ENCODE results near the gene OR4F17. TPM values are rescaled to one million over a fixed set of nuclear protein-coding genes. Genes with fewer than 3 reads are reported as not detected.
"Not testable (repeated sequence)": the region's sequence is repeated elsewhere in the genome, so short reads cannot be mapped to it uniquely, and the experiment has no call there.

OR4F17 gene, protein sequence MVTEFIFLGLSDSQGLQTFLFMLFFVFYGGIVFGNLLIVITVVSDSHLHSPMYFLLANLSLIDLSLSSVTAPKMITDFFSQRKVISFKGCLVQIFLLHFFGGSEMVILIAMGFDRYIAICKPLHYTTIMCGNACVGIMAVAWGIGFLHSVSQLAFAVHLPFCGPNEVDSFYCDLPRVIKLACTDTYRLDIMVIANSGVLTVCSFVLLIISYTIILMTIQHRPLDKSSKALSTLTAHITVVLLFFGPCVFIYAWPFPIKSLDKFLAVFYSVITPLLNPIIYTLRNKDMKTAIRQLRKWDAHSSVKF
- total RNA-seq: not detected

DNA sequence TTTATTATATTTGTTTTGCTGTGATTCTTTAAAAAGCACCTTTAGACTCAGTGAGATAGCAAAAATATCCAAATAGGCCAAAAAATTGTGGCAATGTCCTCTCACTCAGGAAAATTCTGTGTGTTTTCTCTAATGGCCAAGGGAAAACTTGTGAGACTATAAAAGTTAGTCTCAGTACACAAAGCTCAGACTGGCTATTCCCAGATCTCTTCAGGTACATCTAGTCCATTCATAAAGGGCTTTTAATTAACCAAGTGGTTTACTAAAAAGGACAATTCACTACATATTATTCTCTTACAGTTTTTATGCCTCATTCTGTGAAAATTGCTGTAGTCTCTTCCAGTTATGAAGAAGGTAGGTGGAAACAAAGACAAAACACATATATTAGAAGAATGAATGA lies at the start of gene OR4F17:
OR4F17 (plus strand) TSS at position 301 of the 400 bp plus-strand sequence. CDS start 3,575 bp downstream, outside the sequence.
- CTCF ChIA-PET; H3K4me3 Mint-ChIP-seq; H3K27ac Mint-ChIP-seq; DNase-seq; H3K27me3 Mint-ChIP-seq (ENCODE audit: low read depth); H3K4me1 Mint-ChIP-seq (ENCODE audit: low read depth); H3K36me3 Mint-ChIP-seq (ENCODE audit: low read depth); H3K9me3 Mint-ChIP-seq; intact Hi-C loops (cut with micrococcal nuclease): not testable (repeated sequence)

DNA sequence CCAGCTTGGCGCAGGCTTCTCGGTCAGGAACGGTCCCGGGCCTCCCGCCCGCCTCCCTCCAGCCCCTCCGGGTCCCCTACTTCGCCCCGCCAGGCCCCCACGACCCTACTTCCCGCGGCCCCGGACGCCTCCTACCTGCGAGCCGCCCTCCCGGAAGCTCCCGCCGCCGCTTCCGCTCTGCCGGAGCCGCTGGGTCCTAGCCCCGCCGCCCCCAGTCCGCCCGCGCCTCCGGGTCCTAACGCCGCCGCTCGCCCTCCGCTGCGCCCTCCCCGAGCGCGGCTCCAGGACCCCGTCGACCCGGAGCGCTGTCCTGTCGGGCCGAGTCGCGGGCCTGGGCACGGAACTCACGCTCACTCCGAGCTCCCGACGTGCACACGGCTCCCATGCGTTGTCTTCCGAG lies 36.1 kb upstream of the OR4F17 start:
- H3K27ac Mint-ChIP-seq; H3K36me3 Mint-ChIP-seq (ENCODE audit: low read depth); CTCF ChIA-PET; H3K9me3 Mint-ChIP-seq; H3K4me3 Mint-ChIP-seq; intact Hi-C loops (cut with micrococcal nuclease); H3K27me3 Mint-ChIP-seq (ENCODE audit: low read depth); H3K4me1 Mint-ChIP-seq (ENCODE audit: low read depth): not testable (repeated sequence)
- DNase-seq: peak; percentile 18

DNA sequence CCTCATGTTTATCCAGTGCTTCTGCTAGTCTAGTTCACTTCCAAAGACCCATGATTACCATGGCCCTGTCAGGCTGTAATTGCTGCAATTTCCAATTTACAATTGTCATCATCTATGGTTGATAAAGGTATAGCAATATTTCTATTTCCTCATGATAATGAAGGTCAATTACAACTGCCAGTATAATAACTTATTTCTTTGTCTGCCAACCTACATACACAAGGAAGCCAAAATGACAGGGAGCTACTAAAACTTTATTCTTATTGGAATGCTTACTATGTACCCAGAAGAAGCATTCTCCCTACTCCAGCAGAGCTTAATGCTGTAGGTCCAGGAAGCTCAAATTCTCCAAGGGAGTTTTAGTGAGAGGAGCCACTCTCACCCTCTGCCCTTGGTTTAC lies 24.0 kb upstream of the OR4F17 start:
- H3K9me3 Mint-ChIP-seq; H3K4me3 Mint-ChIP-seq; DNase-seq; intact Hi-C loops (cut with micrococcal nuclease); H3K27ac Mint-ChIP-seq; CTCF ChIA-PET; H3K36me3 Mint-ChIP-seq (ENCODE audit: low read depth); H3K27me3 Mint-ChIP-seq (ENCODE audit: low read depth); H3K4me1 Mint-ChIP-seq (ENCODE audit: low read depth): not testable (repeated sequence)

DNA sequence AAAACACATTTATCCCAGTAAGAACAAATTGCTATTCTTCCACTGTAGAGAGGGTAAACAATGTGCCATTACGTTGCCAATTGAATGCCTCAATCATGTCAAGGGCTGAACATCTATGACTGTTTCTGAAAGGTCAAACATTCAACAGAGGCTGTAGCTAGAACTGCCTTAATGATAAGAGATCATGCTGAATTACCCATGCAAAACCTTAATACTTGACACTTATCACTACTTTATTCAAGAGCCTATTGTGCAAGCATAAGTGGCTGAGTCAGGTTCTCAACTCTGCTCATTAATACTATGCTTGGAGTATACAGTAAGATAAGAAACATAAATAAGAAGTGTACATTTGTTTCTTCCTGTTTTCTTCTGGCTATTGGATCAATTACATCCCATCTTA lies 23.3 kb upstream of the OR4F17 start:
- DNase-seq; H3K4me1 Mint-ChIP-seq (ENCODE audit: low read depth); intact Hi-C loops (cut with micrococcal nuclease); CTCF ChIA-PET; H3K4me3 Mint-ChIP-seq; H3K27me3 Mint-ChIP-seq (ENCODE audit: low read depth); H3K9me3 Mint-ChIP-seq; H3K36me3 Mint-ChIP-seq (ENCODE audit: low read depth); H3K27ac Mint-ChIP-seq: not testable (repeated sequence)

DNA sequence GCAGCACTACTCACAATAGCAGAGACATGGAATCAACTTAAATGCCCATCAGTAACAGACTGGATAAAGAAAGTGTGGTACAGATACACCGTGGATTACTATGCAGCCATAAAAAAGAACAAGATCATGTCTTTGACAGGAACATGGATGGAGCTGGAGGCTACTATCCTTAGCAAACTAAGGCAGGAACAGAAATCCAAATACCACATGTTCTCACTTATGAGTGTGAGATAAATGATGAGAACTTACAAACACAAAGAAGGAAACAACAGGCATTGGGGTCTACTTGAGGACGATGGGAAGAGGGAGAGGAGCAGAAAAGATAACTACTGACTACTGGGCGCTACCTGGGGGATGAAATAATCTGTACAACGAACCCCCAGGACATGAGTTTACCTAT lies 16.2 kb upstream of the OR4F17 start:
- DNase-seq; intact Hi-C loops (cut with micrococcal nuclease); H3K9me3 Mint-ChIP-seq; H3K4me3 Mint-ChIP-seq; H3K27ac Mint-ChIP-seq; H3K4me1 Mint-ChIP-seq (ENCODE audit: low read depth); H3K36me3 Mint-ChIP-seq (ENCODE audit: low read depth); H3K27me3 Mint-ChIP-seq (ENCODE audit: low read depth); CTCF ChIA-PET: not testable (repeated sequence)

DNA sequence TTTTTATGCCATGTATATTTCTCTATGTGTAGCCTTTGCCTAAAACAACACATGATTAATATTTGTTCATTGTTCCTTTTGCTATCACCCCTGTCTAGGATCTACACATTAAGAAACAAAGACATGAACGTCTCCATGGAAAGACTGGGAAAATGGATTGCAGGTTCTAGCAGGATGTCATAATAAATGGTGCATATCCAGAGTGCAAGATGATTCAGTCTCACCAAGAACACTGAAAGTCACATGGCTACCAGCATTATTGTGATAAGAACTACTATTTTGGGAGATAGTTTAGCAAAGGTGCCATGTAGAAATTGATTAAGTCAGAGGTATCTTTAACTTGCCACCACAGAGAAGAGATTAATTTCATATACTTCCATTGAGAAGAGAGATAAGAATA lies 12.1 kb upstream of the OR4F17 start:
- DNase-seq; H3K27me3 Mint-ChIP-seq (ENCODE audit: low read depth); H3K4me1 Mint-ChIP-seq (ENCODE audit: low read depth); intact Hi-C loops (cut with micrococcal nuclease); H3K4me3 Mint-ChIP-seq; H3K36me3 Mint-ChIP-seq (ENCODE audit: low read depth); H3K27ac Mint-ChIP-seq; H3K9me3 Mint-ChIP-seq; CTCF ChIA-PET: not testable (repeated sequence)

DNA sequence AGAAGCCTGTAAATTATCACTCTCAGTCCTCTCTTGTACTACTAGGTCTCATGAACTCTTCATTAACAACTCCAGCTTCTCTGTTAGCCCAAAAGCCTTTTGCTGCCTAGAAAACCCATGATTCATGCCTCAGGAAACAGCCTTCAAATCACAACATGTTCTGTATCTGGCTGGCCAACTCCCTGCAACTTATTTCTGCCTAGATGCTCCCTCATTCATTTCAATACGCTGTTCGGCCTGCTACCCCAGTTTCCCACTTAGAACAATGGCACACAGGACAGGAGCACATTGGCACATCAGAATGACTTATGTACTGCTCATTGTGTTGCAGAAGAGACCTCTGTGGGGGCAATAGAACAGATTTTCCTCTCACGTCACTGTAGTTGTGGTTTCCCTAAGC lies 9.3 kb upstream of the OR4F17 start:
- H3K36me3 Mint-ChIP-seq (ENCODE audit: low read depth); H3K9me3 Mint-ChIP-seq; H3K27me3 Mint-ChIP-seq (ENCODE audit: low read depth); H3K4me1 Mint-ChIP-seq (ENCODE audit: low read depth); intact Hi-C loops (cut with micrococcal nuclease); CTCF ChIA-PET; H3K27ac Mint-ChIP-seq; DNase-seq; H3K4me3 Mint-ChIP-seq: not testable (repeated sequence)

DNA sequence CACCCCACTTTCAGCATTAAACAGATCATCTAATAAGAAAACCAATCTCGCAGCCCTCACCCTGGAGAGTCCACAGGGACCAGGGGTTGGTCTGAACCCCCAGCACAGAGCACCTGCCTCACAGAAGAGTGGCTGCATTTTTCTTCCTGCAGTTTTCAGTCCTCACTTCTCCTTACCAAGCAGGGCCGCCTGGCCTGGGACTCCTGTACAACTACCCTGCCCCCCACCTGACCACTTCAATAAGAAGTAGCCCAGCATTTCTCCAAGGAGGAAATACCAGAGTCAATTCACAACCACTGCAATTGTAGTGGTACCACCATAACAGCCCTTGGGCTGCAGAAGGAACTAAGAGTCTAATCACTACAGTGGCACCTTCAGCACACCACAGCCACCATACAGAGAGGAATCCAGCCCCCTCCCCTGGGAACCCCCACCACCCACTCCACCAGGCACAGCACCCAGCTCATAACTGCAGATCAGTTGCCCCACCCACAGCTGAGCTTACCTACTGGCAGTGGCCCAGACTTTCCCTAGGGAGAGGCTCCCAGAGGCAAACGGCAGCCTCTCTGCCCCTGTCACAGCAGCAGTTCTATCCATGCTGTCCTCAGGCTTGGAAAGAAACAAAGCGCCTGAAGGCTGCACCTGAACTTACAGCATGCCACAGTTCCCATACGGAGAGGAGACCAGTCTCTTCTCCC lies 13.7 kb downstream of the OR4F17 start:
- intact Hi-C loops (cut with micrococcal nuclease); CTCF ChIA-PET; H3K27ac Mint-ChIP-seq; H3K36me3 Mint-ChIP-seq (ENCODE audit: low read depth); H3K9me3 Mint-ChIP-seq; H3K4me1 Mint-ChIP-seq (ENCODE audit: low read depth); H3K4me3 Mint-ChIP-seq; DNase-seq; H3K27me3 Mint-ChIP-seq (ENCODE audit: low read depth): not testable (repeated sequence)

Other genes with a start within 250 kb of the OR4F17 start
- under 1 TPM; 0.25 to 0.41 TPM for gene PLPP2, start 184.3 kb downstream of the OR4F17 start, total RNA-seq
- gene MIER2, start 237.7 kb downstream of the OR4F17 start, total RNA-seq: 10 to 100 TPM; 19.4 to 20.4 TPM

All from activated naive CD4-positive, alpha-beta T cell treated with anti-CD3 and anti-CD28 coated beads for 36 hours (primary cell).